Breast epithelium (tissue), 3 donors: Measurements from ENCODE around the gene RCC1.

Experiments used
- POLR2A ChIP-seq: fragments of 450-650 bp; IDR thresholded peaks from one replicate; pipeline ENCODE4 v1.6.1; 2016; ENCODE audit warnings: antibody characterized with exemption, mild to moderate bottlenecking, moderate library complexity
- POLR2AphosphoS5 ChIP-seq, 3 donors: sonication (generic); formaldehyde crosslinking; IDR thresholded peaks; one replicate each; pipeline ENCODE4 v1.6.1; 2017; ENCODE audit warnings: antibody characterized with exemption in 3 of 3
- TF ChIP-seq, protein P1 (sequence below), 3 donors: fragments of 450-650 bp; IDR thresholded peaks; one replicate each; pipeline ENCODE4 v1.5.1; 2016 to 2017; ENCODE audit warnings: antibody characterized with exemption in 3 of 3, mild to moderate bottlenecking in 3 of 3, moderate library complexity in 3 of 3

DNA sequence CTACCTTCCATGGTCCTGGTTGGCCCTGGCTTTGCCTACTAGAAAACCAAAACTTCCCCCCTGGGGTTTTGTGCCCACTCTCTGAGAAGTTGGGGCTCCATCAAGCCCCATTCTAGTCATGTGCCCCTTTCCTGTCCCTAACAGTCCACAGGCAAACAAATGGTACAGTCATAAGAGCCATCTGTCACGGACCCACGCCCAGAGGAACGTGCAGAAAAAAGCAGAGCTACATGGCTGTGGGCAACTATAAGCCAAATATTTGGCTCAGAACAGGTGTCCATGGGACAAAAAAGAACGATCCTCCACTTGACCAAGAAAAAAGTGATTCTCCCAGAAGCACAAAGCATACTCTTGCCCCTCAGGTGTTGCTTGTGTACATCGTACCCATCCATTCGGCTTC lies 32.4 kb downstream of the RCC1 start:
- TF ChIP-seq, protein P1, sequence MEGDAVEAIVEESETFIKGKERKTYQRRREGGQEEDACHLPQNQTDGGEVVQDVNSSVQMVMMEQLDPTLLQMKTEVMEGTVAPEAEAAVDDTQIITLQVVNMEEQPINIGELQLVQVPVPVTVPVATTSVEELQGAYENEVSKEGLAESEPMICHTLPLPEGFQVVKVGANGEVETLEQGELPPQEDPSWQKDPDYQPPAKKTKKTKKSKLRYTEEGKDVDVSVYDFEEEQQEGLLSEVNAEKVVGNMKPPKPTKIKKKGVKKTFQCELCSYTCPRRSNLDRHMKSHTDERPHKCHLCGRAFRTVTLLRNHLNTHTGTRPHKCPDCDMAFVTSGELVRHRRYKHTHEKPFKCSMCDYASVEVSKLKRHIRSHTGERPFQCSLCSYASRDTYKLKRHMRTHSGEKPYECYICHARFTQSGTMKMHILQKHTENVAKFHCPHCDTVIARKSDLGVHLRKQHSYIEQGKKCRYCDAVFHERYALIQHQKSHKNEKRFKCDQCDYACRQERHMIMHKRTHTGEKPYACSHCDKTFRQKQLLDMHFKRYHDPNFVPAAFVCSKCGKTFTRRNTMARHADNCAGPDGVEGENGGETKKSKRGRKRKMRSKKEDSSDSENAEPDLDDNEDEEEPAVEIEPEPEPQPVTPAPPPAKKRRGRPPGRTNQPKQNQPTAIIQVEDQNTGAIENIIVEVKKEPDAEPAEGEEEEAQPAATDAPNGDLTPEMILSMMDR (IDR thresholded peaks at IDR 0.05), result no peak
- TF ChIP-seq POLR2AphosphoS5 (IDR thresholded peaks at IDR 0.05) (no peak), POLR2A (no peak)
